Calu3 (cell line): ENCODE results near the gene CASQ1. TPM values are rescaled to one million over a fixed set of nuclear protein-coding genes. Genes with fewer than 3 reads are reported as not detected.

Experiments
- BruUV-seq: library from RNA; stranded (reverse); fragments of 400-500 nt; replicated peaks from 2 replicates; lab custom pipeline; 2021; lab: Mats Ljungman, UMichigan
- CTCF ChIA-PET: fragments of 300-600 bp; sonication (Branson Sonifier 250); formaldehyde crosslinking; loops from one replicate; lab custom pipeline; 2022; ENCODE audit warnings: antibody characterized with exemption; lab: Charles Lee
- DNase-seq: peaks from one replicate; pipeline ENCODE4 v3.0.0; 2022
- H3K27ac Mint-ChIP-seq: one replicate; pipeline ENCODE4 v1.8.0; 2022; ENCODE audit warnings: mixed read lengths; ENCODE audit not compliant: unreplicated experiment
- H3K27me3 Mint-ChIP-seq: one replicate; pipeline ENCODE4 v1.8.0; 2022; ENCODE audit warnings: mixed read lengths; ENCODE audit not compliant: unreplicated experiment
- H3K36me3 Mint-ChIP-seq: one replicate; pipeline ENCODE4 v1.8.0; 2022; ENCODE audit warnings: mild to moderate bottlenecking, moderate library complexity, mixed read lengths; ENCODE audit not compliant: insufficient read depth, unreplicated experiment
- H3K4me1 Mint-ChIP-seq: one replicate; pipeline ENCODE4 v1.8.0; 2022; ENCODE audit warnings: mild to moderate bottlenecking, low read depth, mixed read lengths; ENCODE audit not compliant: unreplicated experiment
- H3K4me3 Mint-ChIP-seq: one replicate; pipeline ENCODE4 v1.8.0; 2022; ENCODE audit warnings: mild to moderate bottlenecking, low read depth, moderate library complexity, mixed read lengths; ENCODE audit not compliant: unreplicated experiment
- H3K9me3 Mint-ChIP-seq: one replicate; pipeline ENCODE4 v1.8.0; 2022; ENCODE audit warnings: low read depth, mixed read lengths; ENCODE audit not compliant: unreplicated experiment
- CTCF ChIP-seq: fragments of 200-600 bp; IDR thresholded peaks from one replicate; pipeline ENCODE4 v1.8.0; 2022; ENCODE audit warnings: antibody characterized with exemption; ENCODE audit not compliant: unreplicated experiment
- intact Hi-C: fragments of 100-400 bp; cut with micrococcal nuclease; formaldehyde crosslinking; loops from one replicate; pipeline ENCODE4 v1.10.0; 2022; ENCODE audit not compliant: unreplicated experiment
- total RNA-seq: library from RNA; stranded (reverse); gene quantifications from 2 replicates; pipeline ENCODE4 v1.2.3, GENCODE V29; 2022

Gene CASQ1
- total RNA-seq, 1 experiment from 2014 or later = not detected

GRCh38 chr1:160228431-160228830, 38.1 kb downstream of the CASQ1 start:
- no peak for TF ChIP-seq CTCF
- no peaks in the 10 kb centered on the region for H3K27me3 Mint-ChIP-seq
- no peak overlapping the region for H3K27ac Mint-ChIP-seq
- H3K4me1 Mint-ChIP-seq = no peaks in the 10 kb centered on the region
- intact Hi-C loops = no loop called here
- CTCF ChIA-PET = interaction anchor here (0.6 to 1.8 kb wide), 4 partner anchors 8 to 763 kb away, joined by 3 to 7 read pairs (median 3); no protein-coding TSS in a partner anchor
- DNase-seq = no peak
- BruUV-seq = no TSS peak
- no peak overlapping the region for H3K4me3 Mint-ChIP-seq
- H3K36me3 Mint-ChIP-seq = peaks cover 22% of the 10 kb centered on the region
- no peaks in the 10 kb centered on the region for H3K9me3 Mint-ChIP-seq

- CTCF ChIA-PET = interaction anchor here (1.5 kb wide), 1 partner anchor 19 kb away, joined by 4 read pairs; no protein-coding TSS in a partner anchor
- intact Hi-C loops = no loop called here
- Mint-ChIP-seq H3K27me3 (no peaks in the 10 kb centered on the region), H3K36me3 (peaks cover 22% of the 10 kb centered on the region), H3K9me3 (no peaks in the 10 kb centered on the region), H3K4me1 (no peaks in the 10 kb centered on the region), H3K4me3 (no peak overlapping the region), H3K27ac (no peak overlapping the region)
- BruUV-seq = no TSS peak
- no peak for TF ChIP-seq CTCF
- DNase-seq = no peak
Measured at GRCh38 chr1:160232911-160233310, 42.5 kb downstream of the CASQ1 start.

GRCh38 chr1:160236806-160237205, 46.4 kb downstream of the CASQ1 start:
- Mint-ChIP-seq H3K9me3 (no peaks in the 10 kb centered on the region), H3K36me3 (no peaks in the 10 kb centered on the region), H3K4me3 (no peak overlapping the region), H3K27ac (no peak overlapping the region), H3K27me3 (no peaks in the 10 kb centered on the region), H3K4me1 (no peaks in the 10 kb centered on the region)
- BruUV-seq = no TSS peak
- intact Hi-C loops = no loop called here
- TF ChIP-seq CTCF = no peak
- no peak for DNase-seq
- CTCF ChIA-PET = no interaction called here

- CTCF ChIA-PET = no interaction called here
- no peaks in the 10 kb centered on the region for H3K27me3 Mint-ChIP-seq
- H3K36me3 Mint-ChIP-seq = no peaks in the 10 kb centered on the region
- no peak for DNase-seq
- BruUV-seq = no TSS peak
- TF ChIP-seq CTCF = no peak
- H3K4me3 Mint-ChIP-seq = no peak overlapping the region
- intact Hi-C loops = no loop called here
- no peaks in the 10 kb centered on the region for H3K9me3 Mint-ChIP-seq
- H3K27ac Mint-ChIP-seq = no peak overlapping the region
- no peaks in the 10 kb centered on the region for H3K4me1 Mint-ChIP-seq
Measured at GRCh38 chr1:160237558-160237957, 47.2 kb downstream of the CASQ1 start.
